Prostate gland (tissue), 2 donors: ENCODE data around the gene SOX30.

Source experiments
- CTCF ChIP-seq, 4 experiments: fragments of 200-600 bp in 2 of 4; fragments of 450-650 bp in 2 of 4; sonication (generic) in 2 of 4; IDR thresholded peaks; 1 replicate in 3 of 4; 2 replicates in 1 of 4; pipeline ENCODE4 v1.5.1; 2016 to 2019; ENCODE audit warnings: antibody characterized with exemption in 4 of 4, mild to moderate bottlenecking in 2 of 4, moderate library complexity in 2 of 4
- POLR2A ChIP-seq: fragments of 450-650 bp; IDR thresholded peaks from one replicate; pipeline ENCODE4 v1.6.1; 2016; ENCODE audit warnings: antibody characterized with exemption, mild to moderate bottlenecking
- POLR2AphosphoS5 ChIP-seq: sonication (generic); formaldehyde crosslinking; IDR thresholded peaks from one replicate; pipeline ENCODE4 v1.6.1; 2017; ENCODE audit warnings: antibody characterized with exemption

GRCh38 chr5:157610990-157611389 is 41.2 kb downstream of the SOX30 start:
- TF ChIP-seq POLR2AphosphoS5 (no peak), POLR2A (no peak), CTCF (IDR thresholded peaks at IDR 0.05) (no peak)
